Activated CD4-positive, alpha-beta T cell treated with anti-CD3 and anti-CD28 coated beads, Interleukin-2, Interleukin-6, amounts not matched to agents 100 ng/mL and 50 ng/mL, durations not matched to agents 16 hours and 8 hours (primary cell): ENCODE results near the gene LINGO4.
A peak's percentile ranks its signal among the peaks of the same experiment; 100 is the strongest.

Source experiments
- DNase-seq: peaks from one replicate; pipeline ENCODE4 v3.0.0-alpha.2; 2020

LINGO4 gene, protein sequence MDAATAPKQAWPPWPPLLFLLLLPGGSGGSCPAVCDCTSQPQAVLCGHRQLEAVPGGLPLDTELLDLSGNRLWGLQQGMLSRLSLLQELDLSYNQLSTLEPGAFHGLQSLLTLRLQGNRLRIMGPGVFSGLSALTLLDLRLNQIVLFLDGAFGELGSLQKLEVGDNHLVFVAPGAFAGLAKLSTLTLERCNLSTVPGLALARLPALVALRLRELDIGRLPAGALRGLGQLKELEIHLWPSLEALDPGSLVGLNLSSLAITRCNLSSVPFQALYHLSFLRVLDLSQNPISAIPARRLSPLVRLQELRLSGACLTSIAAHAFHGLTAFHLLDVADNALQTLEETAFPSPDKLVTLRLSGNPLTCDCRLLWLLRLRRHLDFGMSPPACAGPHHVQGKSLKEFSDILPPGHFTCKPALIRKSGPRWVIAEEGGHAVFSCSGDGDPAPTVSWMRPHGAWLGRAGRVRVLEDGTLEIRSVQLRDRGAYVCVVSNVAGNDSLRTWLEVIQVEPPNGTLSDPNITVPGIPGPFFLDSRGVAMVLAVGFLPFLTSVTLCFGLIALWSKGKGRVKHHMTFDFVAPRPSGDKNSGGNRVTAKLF

DNA sequence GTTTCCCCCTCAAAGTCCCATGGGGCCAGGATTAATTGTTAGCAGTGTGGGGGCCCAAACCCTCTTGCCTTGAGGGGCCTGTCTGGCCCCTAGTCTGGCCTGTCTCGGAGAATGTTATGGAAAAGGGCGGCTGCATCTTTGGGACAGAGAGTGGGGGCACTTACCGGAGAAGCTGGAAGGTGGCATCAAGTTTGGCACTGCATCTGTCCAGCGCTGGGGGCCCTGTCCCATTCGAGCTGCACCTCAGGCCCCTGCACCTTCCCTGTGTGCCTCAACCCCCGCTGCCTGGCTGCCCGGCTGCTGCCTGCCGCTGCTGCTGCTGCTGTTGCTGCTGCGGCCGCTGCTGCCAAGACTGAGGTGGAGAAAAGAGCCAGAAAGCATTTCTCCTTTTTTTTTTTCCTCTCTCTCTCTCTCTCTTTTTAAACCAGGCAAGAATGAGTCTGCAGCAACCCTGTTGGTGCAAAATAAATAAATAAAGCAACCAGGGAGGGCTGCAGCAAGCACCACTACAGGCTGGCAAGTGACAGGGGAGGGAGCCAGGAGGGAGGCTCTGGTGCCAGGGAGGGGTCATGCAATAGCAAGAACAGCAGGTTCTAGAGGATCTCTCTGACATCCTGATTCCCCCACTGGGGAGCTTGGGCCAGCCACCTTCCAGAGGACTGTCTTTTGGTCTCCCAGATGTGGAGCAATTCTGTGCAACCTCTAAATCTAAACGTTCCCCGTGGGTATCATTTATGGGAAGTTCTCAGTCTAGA, at the start of gene LINGO4:
TSS of gene LINGO4 (minus strand) at position 354 of the 755 bp plus-strand sequence. CDS start 2,715 bp downstream, outside the sequence.
- no peak for DNase-seq

DNA sequence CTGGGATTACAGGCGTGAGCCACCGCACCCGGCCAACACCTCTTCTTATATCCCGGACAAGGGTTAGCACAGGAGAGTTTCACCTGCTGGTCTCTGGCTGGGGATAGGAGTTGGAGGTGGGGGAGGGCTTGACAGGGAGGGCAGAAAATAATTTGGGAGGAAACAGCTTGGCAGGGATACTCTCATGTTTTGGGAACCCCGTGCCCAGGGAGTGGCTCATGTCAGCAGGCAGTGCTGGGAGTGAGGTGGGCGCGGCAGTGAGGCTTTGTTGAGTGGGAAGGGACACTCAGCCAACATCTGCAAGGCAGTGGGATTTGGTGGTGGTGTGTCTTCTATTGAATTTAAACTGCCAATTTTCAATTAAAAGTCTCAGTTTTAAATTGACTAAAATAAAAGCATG, 49.4 kb upstream of the LINGO4 start:
- DNase-seq: no peak

DNA sequence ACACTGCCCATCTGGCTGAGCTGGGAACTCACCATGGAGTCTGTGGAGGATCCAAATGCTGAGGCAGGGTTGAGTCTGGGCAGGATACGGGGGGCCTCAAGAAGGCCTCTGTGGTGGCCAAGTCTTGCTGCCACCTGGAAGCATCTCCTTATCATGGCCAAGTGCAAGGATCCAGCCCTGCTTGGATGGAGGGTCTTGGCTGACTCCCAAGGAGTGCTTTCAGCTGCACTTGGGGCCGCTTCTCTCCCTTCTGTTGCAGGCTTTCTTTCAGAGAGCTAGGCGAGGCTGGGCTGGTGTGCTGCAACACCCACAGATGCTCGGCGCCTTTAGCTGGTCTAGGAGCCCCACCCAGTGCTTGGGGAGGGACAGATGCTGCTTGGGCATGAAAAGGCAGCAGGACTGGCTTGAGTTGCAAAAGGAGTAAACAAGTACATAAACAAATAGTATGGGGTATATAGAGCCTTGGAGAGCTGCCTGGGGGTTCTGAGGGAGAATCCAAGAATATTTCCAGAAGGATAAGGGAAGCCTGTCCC, 48.3 kb upstream of the LINGO4 start, which contains the start of gene THEM5:
TSS of gene THEM5 (minus strand) at position 302 of the 533 bp plus-strand sequence. CDS start at position 155, 147 bp downstream.
- DNase-seq: no peak

DNA sequence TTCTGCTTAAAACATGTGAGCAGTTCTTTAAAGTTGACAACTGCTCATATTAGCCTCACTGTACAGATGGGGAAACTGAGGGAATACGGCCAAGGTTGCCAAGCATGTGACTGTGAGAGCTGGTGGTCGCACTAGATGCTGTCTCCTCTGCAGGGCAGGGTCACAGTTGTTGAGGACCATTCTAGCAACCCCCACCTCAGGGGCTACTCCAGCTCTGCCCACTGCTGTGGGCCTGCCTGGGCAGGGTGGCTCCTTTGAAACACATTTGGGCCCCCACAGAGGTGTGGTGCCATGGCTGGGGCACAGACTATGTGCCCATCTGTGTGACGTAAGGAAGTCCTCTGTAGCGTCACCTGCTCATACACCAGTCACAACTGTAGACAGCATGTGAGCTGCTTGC, 47.5 kb upstream of the LINGO4 start:
- DNase-seq: no peak

DNA sequence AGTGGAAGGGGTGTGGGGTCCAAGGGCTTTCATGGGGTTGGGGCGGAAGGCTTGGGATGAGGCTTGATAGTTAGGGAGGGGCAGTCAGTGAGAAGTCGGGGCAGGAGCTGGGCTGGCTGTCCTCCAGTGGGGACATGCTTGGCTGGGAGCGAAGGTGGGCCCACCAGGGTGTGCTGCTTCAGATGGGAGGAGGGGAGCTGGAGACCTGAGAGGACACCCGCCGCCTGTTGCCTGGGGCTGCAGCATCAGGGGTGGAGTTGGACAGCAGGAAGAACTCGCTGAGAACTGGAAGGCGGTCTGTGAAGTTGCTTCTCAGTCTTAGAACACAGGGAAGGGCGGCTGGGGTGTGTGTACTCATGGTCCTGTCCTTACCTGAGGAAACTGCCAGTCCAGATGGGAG, 46.7 kb upstream of the LINGO4 start:
- no peak for DNase-seq

DNA sequence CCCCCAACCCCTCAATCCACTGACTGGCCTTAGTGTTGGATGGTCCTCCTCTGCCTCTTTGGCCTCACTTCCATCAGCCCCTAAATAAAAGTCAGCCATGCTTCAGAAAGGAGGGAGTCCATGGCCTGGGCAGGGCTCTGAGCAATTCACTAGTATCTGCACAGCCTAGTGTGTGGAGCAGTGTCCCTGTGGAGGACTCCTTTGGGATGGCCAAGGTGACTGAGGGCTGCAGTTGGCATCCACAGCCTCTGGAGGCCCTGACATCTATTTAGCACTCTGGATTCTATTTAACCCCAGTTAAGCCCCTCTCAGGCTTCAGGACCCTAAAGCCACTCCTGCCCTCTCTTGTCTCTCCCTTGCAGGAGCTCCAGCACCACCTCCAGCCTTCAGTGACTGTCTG, 44.7 kb upstream of the LINGO4 start:
- no peak for DNase-seq

DNA sequence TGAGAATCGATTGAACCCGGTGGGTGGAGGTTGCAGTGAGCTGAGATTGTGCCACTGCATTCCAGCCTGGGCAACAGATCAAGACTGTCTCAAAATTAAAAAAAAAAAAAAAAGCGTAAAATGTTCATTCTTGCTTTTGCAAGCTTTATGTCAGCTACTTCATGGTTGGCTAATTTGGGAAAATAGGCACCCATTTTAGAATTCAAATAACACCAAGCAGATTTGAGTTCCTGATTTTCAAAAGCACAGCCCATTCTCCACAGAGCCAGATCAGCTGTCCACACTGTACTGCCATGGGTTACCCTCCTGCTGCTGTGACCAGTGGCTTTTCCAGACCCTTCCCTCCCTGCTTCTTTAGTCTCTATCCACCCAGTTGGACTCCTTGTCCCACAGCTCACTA, 43.9 kb upstream of the LINGO4 start:
- DNase-seq: no peak

DNA sequence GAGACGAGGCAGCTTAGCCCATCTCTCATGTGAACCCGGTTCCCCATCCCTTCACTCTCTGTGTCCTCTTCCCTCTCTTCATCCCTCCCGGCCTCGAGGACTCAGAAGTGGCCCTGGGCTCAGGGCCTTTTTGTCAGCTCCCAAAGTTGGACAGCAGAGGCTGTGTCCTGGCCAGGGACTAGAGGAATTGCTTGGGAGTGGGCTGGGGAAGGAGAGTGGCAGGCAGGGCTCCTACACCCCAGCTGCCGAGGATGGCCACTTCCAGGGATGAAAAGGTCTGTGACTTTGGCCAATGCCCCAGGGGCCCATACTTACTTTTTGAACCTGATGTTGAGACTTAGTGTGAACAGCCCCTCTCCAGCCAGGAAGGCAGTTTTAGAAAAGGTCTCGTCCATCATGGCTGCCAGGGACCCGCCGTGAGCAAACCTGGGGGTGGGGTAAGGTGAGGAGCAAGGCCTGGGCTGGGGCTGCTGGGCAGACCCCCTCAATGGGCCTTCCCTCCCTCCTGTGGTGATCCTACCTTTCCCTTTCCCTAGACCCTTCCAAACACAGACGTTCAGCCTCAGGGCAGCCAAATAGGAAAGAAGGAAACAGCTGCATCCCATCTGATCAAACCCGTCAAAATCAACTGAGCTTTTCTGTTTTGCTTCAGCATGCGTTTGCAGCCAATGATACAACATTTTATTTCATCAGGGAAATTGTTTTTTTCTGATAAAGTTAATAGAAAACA, 42.8 kb upstream of the LINGO4 start:
- DNase-seq: no peak

DNA sequence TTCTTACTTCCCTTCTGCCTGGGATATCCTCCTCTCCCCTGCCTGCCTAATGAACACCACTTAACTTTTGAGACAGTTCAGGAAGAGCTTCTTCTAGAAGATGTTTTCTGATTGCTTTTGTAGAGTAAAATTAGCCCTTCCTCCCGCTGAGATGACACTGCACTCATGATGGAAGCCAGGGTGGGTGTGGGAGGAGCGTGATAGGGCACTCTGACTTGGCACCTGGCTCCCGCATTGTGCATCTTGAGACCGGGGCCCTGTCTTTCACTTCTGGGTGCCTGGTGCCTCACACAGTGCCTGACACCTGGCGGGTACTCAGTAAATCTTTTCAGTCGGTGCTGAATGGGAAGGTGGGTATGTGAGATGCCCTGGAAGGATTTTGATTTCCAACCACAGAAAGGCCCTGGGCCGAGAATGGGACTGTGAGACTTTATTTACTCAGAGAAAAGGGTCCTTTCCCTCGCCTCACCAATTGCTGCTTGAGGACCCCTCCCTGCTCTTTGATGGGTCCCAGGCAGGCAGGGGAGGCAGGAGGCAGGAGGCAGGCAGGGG, 41.5 kb upstream of the LINGO4 start:
- DNase-seq: peak; percentile 55

DNA sequence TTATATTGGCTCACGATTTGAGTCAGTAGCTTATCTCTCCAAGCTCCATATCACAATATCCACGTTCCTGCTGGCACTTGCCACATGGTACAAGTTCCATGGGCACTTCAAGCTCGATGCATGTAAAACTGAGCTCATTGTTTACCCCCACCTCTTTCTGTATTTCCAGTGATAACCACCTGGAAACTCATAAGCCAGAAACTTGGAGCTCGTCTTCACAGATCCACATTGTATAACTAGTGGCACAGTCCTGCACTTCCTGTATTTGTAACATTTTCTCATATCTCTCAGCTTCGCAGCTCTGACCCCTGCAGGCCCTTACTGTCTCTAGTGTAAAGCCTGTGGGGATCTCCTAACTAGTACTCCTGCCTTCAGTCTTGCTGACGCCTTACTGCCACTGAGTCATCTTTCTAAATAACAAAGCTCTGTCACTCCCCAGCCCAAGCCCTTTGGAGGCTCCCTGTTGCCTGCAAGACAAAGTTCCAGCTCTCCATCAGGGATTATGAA, 40.9 kb upstream of the LINGO4 start:
- DNase-seq: peak; percentile 72

DNA sequence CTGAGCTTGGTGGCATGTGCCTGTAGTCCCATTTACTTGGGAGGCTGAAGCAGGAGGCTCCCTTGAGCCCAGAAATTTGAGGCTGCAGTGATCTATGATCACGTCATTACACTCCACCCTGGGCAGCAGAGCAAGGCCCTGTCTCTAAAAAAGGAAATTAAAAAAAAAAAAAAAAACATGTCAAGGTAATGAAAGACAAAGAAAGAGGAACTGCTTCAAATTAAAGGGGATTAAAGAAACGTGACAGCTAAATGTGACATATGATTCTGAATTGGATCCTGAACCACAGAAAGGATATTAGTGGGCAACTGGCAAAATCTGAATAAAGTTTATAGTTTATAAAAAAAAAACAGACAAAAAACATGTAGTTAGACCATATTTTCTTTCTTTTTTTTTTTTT, 38.2 kb upstream of the LINGO4 start:
- DNase-seq: no peak

DNA sequence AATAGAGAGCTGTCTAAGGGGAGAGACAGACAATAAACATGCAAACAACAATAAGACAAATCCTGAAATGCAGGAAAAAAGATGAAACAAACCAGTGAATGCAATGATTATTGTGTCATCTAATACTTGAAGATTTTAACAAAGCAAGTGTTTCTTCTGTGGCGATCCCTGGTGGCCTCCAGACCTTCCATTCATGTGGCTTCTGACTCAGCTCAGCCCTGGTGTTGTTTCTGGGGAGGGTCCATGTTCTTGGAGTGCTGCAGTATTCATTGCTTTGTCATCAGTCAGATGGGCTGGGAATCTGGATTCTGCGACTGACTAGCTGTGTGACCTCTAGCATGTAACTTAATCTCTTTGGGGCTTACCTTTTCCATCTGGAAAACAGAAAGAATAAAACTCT, 35.9 kb upstream of the LINGO4 start:
- no peak for DNase-seq

DNA sequence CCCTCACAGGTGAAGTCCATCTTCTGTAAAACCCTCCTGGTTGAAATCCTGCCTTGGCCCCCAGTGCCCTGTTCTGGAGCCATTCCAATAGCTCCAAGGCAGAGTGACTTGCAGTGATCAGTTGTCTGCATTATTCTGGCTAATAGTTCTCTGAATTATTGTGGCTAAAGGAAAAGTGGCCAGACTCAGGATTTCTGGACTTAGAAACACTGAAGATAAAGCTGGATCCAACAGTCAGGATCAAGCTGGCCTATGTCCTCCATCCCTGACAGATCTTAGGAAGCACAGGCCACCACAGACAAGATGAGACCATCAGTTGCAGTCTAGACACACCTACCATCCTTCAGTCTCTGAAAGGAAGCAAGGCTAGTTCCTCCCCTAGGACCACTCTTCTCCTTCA, 35.2 kb upstream of the LINGO4 start:
- no peak for DNase-seq

DNA sequence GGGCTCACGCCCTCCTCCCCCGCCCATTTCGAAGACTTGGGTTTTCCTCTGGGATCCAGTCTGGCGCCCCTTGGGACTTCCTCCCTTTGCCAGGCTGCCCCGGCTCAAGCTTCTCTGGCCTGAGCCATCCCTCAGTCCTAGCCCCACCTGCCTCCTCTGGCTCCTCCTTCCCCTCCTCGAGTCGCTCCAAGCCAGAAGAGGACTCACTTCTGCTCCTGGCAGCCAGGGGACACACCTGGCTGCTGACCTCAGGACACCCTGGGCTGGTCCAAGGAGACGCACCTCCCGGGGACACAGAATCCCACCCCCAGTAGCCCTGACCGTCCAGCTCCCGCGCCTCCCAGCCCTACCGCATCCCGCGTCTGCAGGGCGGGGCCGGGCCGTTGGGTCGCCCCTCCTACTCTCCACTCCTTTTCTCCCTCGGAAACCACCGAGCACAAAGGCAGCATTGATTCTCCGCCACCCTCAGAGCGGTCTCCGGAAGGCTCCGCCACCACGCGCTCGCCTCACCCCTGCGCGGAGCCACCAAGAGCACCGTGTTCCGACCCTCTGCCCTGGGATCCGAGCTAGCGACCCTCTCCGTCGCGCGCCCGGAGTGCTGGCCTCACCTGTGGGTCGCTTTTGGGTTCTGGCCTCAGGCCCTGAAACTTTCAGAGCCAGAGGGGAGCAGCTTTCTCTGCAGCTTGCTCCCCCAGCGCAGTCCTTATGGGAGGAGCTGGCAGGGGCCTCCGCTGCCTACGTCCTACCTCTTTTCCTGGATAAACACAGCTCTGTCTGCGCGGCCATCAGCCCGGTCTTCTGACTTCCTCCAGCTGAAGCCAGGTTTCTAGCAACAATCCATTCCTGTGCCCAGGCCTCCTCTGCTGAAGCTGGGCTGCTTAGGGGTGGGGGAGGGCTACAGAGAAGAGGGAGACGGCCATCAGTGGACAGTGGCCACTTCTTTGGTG, 34.5 kb upstream of the LINGO4 start, which contains the start of gene C2CD4D:
TSS of gene C2CD4D (minus strand) at position 364 of the 947 bp plus-strand sequence. CDS start 831 bp downstream, outside the sequence.
- peak; percentile 88 for DNase-seq

DNA sequence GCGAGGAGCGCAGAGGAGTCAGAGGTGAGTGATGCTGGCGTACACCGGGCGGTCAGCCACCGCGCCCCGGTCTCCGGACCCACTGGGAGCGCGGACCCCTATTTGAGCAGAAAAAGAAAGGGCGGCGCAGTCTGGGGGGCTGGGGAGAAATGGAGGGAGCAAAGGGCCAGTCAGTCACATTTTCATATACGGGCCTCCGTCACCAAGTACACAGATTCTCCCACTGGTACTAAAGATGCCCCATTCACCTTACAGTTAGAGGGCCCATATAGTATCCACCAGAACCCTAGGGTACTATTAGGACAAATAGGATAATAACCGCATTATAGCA, 33.8 kb upstream of the LINGO4 start:
- no peak for DNase-seq

DNA sequence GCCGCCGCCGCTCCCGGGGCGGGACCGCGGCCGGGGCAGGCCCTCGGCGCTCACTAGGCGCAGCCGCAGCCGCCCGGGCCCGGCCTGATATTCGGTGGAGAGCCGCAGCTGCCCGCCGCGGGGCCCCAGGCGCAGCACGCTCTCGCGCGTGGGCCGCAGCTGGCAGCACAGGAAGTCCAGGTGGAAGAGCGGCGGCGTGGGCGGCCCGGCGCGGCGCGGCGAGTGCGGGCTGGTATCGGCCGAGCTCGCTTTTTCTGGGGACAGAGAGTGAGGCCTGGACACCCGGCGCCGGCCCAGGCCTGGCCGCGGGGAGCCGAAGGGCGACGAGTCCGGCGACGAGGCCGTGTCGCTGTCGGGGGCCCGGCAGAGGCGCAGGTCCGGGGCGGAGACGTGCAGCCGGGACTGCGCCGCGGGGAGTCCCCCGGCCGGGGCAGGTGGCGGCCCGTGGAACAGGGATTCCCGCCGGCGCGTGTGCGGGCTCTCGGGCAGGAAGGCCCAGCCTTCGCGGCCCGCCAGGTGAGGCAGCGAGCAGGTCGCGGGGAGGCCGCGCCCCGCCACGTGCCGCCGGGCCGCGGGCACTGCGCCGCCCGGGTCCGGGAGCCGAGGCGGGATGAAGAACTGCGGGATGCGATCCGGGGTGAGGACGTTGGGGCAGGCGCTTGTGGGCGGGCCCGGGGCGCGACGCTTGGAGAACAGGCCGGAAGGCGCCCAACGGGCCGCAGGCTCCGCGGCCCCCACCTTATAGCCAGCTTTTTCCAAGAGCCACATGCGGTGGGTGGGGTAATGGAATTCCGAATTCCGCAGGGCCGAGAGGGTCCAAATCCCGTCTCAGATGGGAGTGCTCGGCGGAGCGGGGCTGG, 33.2 kb upstream of the LINGO4 start:
- peak; percentile 58 for DNase-seq

DNA sequence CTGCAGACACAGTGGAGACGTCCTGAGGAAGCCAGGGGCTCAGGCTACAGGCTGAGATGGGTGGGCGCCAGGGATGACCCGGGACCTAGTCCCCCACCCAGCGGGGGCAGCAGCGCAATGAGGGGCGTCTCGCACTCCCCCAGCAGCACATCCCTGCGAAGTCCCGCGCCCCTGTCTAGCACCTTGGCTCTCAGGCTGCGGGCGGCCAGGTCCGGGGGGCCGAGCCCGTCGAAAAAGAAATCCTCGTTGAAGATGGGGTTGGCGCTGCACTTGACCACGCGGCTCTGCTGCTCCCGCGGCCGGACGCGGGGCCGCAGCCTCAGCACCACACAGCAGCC, 32.6 kb upstream of the LINGO4 start:
- DNase-seq: no peak

DNA sequence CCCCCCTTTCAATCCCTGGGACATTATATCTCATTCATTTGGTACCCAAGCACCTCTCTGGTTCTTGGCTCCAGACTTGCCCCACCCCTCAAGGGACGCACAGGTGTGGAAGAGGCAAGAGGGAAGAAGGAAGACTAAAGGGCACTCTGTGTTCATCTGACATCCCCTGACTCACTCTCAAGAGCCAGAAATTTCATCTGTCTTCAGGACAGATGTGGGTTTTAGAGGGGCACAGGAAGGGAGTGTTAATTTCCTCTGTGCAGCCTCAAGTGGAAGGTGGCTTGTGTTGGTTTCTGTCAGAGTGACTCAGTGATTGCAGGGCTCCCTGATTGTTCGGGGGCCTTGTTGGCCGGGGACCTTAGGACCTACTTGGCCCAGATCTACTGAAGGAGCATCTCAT, 32.0 kb upstream of the LINGO4 start:
- DNase-seq: peak; percentile 72

DNA sequence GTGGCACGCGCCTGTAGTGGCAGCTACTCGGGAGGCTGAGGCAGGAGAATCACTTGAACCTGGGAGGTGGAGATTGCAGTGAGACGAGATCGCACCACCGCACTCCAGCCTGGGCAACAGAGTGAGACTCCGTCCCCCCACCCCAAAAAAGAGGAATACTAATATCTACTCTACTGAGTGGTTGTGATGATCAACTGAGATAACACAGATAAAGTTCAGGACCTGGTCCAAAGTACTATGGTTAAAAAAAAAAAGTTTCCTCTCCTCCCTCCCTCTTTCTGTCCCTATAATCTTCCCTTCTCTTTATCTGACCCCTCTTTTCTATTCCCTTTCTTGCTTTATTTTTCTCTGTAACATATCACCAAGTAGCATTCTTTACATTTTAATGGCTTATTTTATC, 30.4 kb upstream of the LINGO4 start:
- DNase-seq: no peak

DNA sequence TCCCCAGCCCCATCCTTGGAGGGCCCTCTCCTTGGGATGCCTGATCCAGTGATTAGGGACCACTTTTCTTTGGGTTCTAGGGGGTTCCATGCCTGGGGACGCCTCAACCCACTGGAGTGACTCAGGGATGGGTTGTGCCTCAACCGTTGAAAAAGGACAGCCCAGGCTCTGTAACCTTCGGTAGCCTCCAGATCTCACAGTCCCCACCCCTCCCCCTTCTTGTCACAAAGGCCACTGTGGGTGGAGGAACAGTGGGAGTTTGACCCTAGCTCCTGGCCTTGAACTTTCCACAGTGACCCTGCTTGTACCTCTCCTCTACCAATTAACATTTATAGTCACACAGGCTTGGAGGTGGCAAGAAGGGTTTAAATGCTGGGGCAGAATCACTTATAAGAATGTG, 29.0 kb upstream of the LINGO4 start:
- DNase-seq: no peak
